Right lobe of liver (tissue), 6 donors: ENCODE data around the gene RMC1. TPM values are rescaled to one million over a fixed set of nuclear protein-coding genes. Genes with fewer than 3 reads are reported as not detected.
A peak's percentile ranks its signal among the peaks of the same experiment; 100 is the strongest.

Source experiments
- ATAC-seq, 4 donors: fragments of 200-7000 bp; cut with Tn5 transposase; one replicate each; pipeline ENCODE4 v1.9.1; 2020; ENCODE audit warnings: mild to moderate bottlenecking in 4 of 4, moderate library complexity in 4 of 4
- DNase-seq, 3 donors: peaks; one replicate each; pipeline ENCODE4 v3.0.0-alpha.2; 2020
- H3K27ac ChIP-seq, 3 donors: fragments of 200-600 bp; one replicate each; pipeline ENCODE4 v1.8.0; 2022
- H3K27me3 ChIP-seq, 2 donors: fragments of 200-600 bp; one replicate each; pipeline ENCODE4 v1.8.0; 2022
- H3K36me3 ChIP-seq, 4 donors: fragments of 200-600 bp; sonication (generic) in 1 of 4; one replicate each; pipeline versions ENCODE4 v1.5.1 to v1.8.0; 2017 to 2022; ENCODE audit warnings: control low read depth in 1 of 4
- H3K4me1 ChIP-seq, 4 donors: fragments of 200-600 bp; sonication (generic) in 1 of 4; one replicate each; pipeline versions ENCODE4 v1.5.1 to v1.8.0; 2017 to 2022; ENCODE audit warnings: control low read depth in 1 of 4
- H3K4me3 ChIP-seq, 3 donors: fragments of 200-600 bp; one replicate each; pipeline ENCODE4 v1.8.0; 2022
- H3K9me3 ChIP-seq, 4 donors: fragments of 200-600 bp; sonication (generic) in 1 of 4; one replicate each; pipeline versions ENCODE4 v1.5.1 to v1.8.0; 2017 to 2022; ENCODE audit warnings: control low read depth in 1 of 4
- CTCF ChIP-seq, 4 donors: fragments of 200-600 bp in 3 of 4; fragments of 450-650 bp in 1 of 4; IDR thresholded peaks; one replicate each; pipeline versions ENCODE4 v1.5.1 to v1.8.0; 2016 to 2022; ENCODE audit warnings: antibody characterized with exemption in 4 of 4, mild to moderate bottlenecking in 2 of 4
- POLR2A ChIP-seq: fragments of 450-650 bp; IDR thresholded peaks from one replicate; pipeline ENCODE4 v1.6.1; 2017; ENCODE audit warnings: antibody characterized with exemption, mild to moderate bottlenecking
- WGBS: methylation state at CpG from one replicate; pipeline ENCODE4 v1.1.6; 2018; ENCODE audit warnings: low coverage, low lambda C conversion rate; ENCODE audit not compliant: insufficient coverage; ENCODE audit errors: missing lambda C conversion rate; 5-methylcytosine and 5-hydroxymethylcytosine counted together
- intact Hi-C, 2 donors: fragments of 100-400 bp; cut with DNase I; formaldehyde crosslinking; loops; one replicate each; pipeline versions ENCODE4 v1.11.2 to v1.14.1; 2022
- total RNA-seq, 6 experiments: library from RNA; depleted of rRNA in 2 of 6; stranded (reverse); fragments of >200 nt in 2 of 6; fragmentation: NEBNext Ultra II Directional in 3 of 6; extraction: Animal tissue kit (Norgen Biotek cat#: 25700) in 3 of 6; gene quantifications; one replicate each; pipeline versions ENCODE4 v1.1.0 to v1.2.4, GENCODE V29; 2016 to 2023
- donor health status: DM: no; HTN: yes; CAD: no.
- donor health status: DM: no; HTN: no; CAD: no.
- donor health status: DM: no; HTN: no; CAD: no.
- donor health status: DM: no; HTN: yes; CAD: no.
- donor health status: DM: no; HTN: yes; CAD: no.

RMC1 gene
- total RNA-seq, 6 experiments from 2014 or later: 16.8 to 24.5 (median 21.9) TPM

- 45% methylated on average over 10 of the region's 11 CpGs for WGBS
- no peak for ATAC-seq
- Histone ChIP-seq H3K36me3 (no peaks in the 10 kb centered on the region), H3K4me1 (peaks cover 0 to 4% (median under 1%) of the 10 kb centered on the region in 4 donors), H3K27me3 (no peaks in the 10 kb centered on the region), H3K9me3 (no peaks in the 10 kb centered on the region), H3K27ac (no peak overlapping the region), H3K4me3 (no peak overlapping the region)
- intact Hi-C loops: no loop called here
- TF ChIP-seq CTCF (IDR thresholded peaks at IDR 0.05) (no peak), POLR2A (no peak)
- no peak for DNase-seq
Measured at GRCh38 chr18:23499291-23499781, 4.0 kb upstream of the RMC1 start.

- no peak for TF ChIP-seq POLR2A
- TF ChIP-seq CTCF (IDR thresholded peaks at IDR 0.05): no peak
- ATAC-seq: no peak
- intact Hi-C loops: no loop called here
- Histone ChIP-seq H3K4me1 (peaks cover 0 to 19% (median 7%) of the 10 kb centered on the region in 4 donors), H3K36me3 (peaks cover 0 to 6% (median 0%) of the 10 kb centered on the region in 4 donors), H3K27ac (no peak overlapping the region), H3K27me3 (no peaks in the 10 kb centered on the region), H3K9me3 (no peaks in the 10 kb centered on the region), H3K4me3 (no peak overlapping the region)
- WGBS: 88% methylated on average over 1 of the region's 6 CpGs
- no peak for DNase-seq
Measured at GRCh38 chr18:23501626-23502025, 1.7 kb upstream of the RMC1 start.

- WGBS: 17% methylated on average over 6 of the region's 6 CpGs
- Histone ChIP-seq H3K27me3 (no peaks in the 10 kb centered on the region), H3K4me3 (peak overlapping the region; percentile 89 to 93 (median 91)), H3K4me1 (peaks cover 0 to 23% (median 9%) of the 10 kb centered on the region in 4 donors), H3K36me3 (peaks cover 0 to 14% (median 0%) of the 10 kb centered on the region in 4 donors), H3K9me3 (no peaks in the 10 kb centered on the region), H3K27ac (peak overlapping the region; percentile 72 to 94 (median 88))
- ATAC-seq (no peak), DNase-seq (no peak)
- intact Hi-C loops: no loop called here
- TF ChIP-seq POLR2A (no peak), CTCF (IDR thresholded peaks at IDR 0.05) (no peak)
Measured at GRCh38 chr18:23502516-23503037, 734 bp upstream of the RMC1 start.

- TF ChIP-seq POLR2A: no peak
- TF ChIP-seq CTCF (IDR thresholded peaks at IDR 0.05): no peak
- intact Hi-C loops: no loop called here
- no peaks in the 10 kb centered on the region for H3K27me3 ChIP-seq
- under 1% methylated on average over 20 of the region's 21 CpGs for WGBS
- H3K4me1 ChIP-seq: peaks cover 0 to 30% (median 9%) of the 10 kb centered on the region in 4 donors
- peaks cover 0 to 21% (median 0%) of the 10 kb centered on the region in 4 donors for H3K36me3 ChIP-seq
- DNase-seq: no peak
- peak overlapping the region; percentile 89 to 93 (median 91) for H3K4me3 ChIP-seq
- H3K9me3 ChIP-seq: no peaks in the 10 kb centered on the region
- peak overlapping the region; percentile 57 to 94 (median 88) for H3K27ac ChIP-seq
- no peak for ATAC-seq
Measured at GRCh38 chr18:23503963-23504344, 643 bp downstream of the RMC1 start.
